HG03558 (cell line): ENCODE data around the gene C19orf12.

Experiments
- ATAC-seq: cut with Tn5 transposase; IDR thresholded peaks from one replicate; pipeline ENCODE4 v1.9.1; 2021; ENCODE audit warnings: moderate number of reproducible peaks; ENCODE audit not compliant: unreplicated experiment; ENCODE audit errors: extremely low read depth

The C19orf12 gene

GRCh38 chr19:29666578-29667386 is 48.3 kb downstream of the C19orf12 start:
- no peak for ATAC-seq

- no peak for ATAC-seq
Observed at GRCh38 chr19:29665826-29666577, 49.1 kb downstream of the C19orf12 start.

DNA sequence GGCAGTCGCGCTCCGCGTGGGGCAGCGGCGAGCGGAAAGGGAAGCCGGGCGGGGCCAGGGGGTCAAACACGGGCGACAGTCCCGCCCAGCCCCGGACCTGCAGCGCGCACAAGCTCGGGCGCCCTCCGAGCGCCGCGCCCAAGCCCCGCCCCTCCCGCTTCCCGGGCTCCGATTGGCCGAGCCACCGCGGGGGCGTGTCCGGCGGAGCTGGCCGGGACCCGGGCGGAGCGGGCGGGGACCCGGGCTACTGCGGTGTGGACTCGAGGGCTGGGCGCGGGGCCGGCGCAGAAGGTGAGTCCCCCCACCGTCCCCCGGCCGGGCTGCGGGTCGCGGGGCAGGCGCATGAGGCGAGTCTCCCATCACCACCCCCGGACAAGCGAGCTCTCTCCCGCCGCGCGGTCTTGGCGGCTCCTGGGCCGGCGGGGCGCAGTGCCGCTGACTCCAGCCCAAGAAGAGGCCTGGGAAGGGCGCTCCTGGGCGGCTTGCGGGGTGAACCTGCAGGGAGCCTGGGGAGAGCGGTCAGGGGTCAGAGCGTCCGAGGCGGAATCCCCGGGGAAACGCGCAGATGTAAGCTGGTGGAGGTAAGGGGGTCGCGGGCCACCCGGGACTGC is 49.7 kb downstream of the C19orf12 start, which contains the start of gene PLEKHF1:
Gene PLEKHF1 (plus strand): TSS at position 247 of the 611 bp plus-strand sequence. CDS start 8,379 bp downstream, outside the sequence.
- ATAC-seq, result peak; percentile 72

- ATAC-seq, result no peak
Observed at GRCh38 chr19:29664753-29665214, 50.3 kb downstream of the C19orf12 start.

GRCh38 chr19:29663861-29664752 is 51.0 kb downstream of the C19orf12 start:
- no peak for ATAC-seq

DNA sequence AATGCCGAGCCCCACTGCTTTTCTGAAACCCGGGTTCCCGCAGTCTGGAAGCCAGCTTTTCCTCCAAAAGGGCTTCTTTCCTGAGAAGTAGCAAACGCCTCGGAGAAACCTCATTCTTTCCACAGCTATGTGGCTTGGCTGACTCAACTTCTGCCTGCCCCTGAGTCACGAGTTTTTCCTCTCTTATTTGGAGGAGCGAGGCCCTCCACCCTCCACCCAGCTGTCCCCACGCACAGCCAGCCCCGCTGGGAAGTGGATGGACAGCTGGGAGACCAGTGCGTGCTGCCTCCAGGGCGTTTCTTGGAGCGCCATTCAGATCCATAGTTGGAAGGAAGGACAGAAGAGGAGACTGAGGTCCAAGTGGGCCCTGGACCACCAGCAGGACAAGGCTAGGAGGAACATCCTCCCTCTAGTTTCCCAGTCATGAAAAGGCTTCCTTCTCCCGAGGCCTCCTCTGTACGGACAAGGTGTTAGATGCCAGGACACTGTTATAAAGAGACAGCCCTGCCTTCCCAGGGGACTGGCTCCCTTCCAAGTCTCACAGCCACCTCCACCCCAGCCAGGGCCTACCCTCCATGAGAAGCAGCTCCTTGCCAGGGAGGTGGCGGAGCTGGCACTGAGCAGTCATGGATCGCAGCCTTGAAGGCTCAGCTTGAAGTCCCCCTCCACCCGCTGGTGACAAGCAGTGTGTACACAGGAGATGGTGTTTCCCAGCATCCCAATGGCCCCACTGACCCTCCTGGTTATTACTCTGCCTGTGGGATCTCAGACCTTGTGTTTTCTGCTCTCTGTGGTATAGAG is 52.3 kb downstream of the C19orf12 start:
- no peak for ATAC-seq

DNA sequence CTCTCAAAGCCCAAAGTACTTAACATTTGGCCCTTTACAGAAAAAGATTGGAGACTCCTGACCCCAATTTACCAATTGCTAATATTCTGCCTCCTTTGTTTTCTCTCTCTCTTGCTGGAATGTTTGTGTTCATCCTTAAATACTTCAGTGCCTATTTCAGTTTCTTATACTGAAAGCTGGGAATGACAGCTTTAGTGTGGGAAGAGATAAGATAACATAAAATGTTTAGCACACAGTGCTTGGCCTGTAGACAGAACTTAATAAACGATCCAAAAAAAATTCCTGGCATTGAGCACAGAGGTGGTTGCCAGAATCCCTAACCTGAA is 52.8 kb downstream of the C19orf12 start:
- ATAC-seq, result no peak

DNA sequence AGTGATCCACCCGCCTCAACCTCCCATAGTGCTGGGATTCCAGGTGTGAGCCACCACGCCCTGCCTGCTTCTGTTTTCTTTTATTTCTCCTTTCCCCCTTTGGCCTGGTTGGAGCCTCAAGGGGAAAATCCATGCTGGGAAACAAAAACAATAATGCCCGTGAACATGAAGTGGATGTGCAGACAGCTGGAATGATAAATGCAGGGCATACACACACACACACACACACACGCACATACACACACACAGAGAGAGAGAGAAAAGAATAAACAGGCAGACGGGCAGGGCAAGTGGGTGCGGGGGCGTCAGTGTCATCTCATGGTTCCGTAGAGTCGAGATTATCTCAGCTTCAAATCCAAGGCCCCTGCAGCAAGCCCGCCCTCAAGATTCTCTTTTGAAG is 54.2 kb downstream of the C19orf12 start:
- no peak for ATAC-seq

DNA sequence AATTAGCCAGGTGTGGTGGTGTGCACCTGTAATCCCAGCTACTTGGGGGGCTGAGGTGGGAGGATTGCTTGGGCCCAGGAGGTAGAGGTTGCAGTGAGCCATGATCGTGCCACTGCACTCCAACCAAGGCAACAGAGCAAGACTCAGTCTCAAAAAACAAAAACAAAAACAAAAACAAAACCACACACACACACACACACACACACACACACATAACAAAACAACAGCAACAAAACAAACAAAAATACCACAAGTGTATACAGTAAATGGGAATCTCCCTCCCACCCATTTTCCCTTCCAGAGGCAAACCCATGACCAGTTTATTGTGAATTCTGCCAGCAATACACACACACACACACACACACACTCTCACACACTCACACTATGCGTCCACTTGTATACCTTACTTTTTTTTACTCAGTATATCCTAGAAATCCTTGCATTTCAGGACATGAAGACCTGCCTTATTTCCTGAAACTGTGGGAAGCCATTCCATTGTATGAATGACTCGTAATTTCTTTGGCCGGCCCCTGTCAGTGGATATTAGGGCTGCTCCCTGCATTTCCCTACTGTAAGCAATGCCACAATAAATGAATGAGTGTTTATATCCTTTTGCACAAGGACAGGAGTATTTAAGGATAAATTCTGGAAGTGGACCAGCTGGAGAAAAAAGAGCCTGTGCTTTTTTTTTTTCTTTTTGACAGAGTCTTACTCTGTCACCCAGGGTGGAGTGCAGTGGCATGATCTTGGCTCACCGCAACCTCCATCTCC is 56.7 kb downstream of the C19orf12 start:
- no peak for ATAC-seq

DNA sequence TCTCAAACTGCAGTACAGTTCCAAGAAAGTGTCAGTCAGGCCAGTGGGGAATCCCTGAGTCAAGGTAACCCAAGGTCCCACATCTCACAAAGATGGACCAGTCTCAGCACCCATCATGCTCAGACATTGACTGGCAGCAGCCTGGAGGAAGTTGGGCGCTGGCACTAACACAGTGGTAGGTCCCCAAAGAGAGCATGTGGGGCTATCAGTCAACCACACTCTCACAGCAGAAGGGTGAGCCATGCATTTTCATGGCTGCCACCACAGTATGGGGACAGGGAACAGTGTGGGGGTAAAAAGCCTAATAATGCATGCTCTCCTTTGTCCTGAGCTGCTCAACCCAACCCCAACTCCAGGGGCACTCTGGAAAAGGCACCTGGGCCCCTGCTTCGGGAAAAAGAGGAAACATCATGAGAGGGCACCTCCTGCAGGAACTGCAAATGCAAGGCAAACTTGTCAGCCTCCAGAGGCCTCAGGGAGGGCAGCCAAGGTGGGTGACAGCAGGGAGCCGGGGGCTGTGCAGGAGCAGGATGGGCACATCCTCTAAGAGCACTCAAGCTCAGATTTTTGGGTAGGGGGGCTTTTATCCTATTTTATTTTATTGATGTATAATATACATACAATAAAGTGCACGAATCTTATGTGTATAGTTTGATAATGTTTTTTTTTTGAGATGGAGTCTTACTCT is 59.3 kb downstream of the C19orf12 start:
- ATAC-seq, result no peak

GRCh38 chr19:29653398-29653797 is 61.7 kb downstream of the C19orf12 start:
- ATAC-seq, result no peak

DNA sequence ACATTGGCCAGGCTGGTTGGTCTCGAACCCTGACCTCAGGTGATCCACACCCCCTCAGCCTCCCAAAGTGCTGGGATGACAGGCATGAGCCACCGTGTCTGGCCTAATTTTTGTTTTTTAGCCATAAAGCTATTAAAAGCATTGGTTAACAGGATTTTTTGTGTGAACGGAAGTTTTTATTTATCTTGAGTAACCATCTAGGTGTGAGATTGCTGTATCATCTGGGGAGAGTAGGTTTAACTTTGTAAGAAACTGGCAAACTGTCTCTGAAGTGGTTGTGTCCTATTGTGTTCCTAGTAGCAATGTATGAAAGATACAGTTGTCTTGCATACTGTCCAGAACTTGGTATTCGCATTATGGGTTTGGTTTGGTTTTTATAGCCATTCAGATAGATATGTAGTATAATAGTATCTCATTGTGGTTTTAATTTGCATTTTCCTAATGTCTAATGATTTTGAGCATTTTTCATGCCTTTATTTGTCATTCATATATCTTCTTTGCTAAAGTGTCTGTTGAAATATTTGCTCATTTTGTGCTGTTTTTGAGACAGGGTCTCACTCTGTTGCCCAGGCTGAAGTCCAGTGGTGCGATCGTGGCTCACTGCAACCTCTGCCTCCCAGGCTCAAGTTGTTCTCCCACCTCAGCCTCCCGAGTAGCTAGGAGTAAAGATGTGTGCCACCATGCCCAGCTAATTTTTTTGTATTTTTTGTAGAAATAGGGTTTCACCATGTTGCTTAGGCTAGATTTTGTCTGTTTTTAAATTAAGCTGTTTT is 63.3 kb downstream of the C19orf12 start:
- ATAC-seq, result no peak

DNA sequence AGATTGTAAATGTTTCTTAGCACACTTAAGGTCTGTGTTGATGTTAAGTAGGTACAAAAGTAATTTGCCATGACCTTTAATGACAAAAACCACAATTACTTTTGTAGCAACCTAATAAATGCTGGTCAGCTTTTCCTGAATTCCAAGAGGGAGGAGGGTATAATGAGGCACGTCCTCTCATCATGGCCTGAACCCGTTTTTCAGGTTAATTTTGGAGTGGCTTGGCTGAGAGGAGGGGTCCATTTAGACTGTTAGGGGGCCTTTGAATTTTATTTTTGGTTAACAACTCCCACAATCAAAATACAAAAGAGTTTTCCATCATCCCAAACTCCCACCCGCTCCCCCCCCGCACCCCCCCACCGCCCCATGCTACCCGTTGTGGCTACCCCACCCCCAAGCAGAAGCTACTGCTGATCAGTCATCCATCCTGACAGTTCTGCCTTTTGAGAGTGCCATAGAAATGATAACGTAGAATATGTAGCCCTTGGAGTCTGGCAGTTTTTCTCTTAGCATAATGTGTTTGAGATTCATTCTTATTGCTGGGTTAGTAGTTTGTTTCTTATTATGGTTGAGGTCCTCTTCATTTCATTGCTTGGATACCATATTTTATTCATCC is 64.2 kb downstream of the C19orf12 start:
- ATAC-seq, result no peak
